Gastroesophageal sphincter (tissue), 3 donors: ENCODE results near the gene TMEM223.

Experiments
- CTCF ChIP-seq, 4 experiments: fragments of 200-600 bp in 2 of 4; fragments of 450-650 bp in 2 of 4; sonication (generic) in 1 of 4; IDR thresholded peaks; one replicate each; pipeline ENCODE4 v1.5.1; 2017 to 2019; ENCODE audit warnings: antibody characterized with exemption in 4 of 4, mild to moderate bottlenecking in 2 of 4, moderate library complexity in 2 of 4
- POLR2A ChIP-seq, 2 donors: fragments of 450-650 bp; IDR thresholded peaks; one replicate each; pipeline ENCODE4 v1.6.1; 2017; ENCODE audit warnings: antibody characterized with exemption in 2 of 2, mild to moderate bottlenecking in 2 of 2, moderate library complexity in 1 of 2
- POLR2AphosphoS5 ChIP-seq: sonication (generic); formaldehyde crosslinking; IDR thresholded peaks from one replicate; pipeline ENCODE4 v1.6.1; 2017; ENCODE audit warnings: antibody characterized with exemption

GRCh38 chr11:62792202-62792575 lies 383 bp upstream of the TMEM223 start:
- TF ChIP-seq CTCF (IDR thresholded peaks at IDR 0.05), result no peak
- TF ChIP-seq POLR2AphosphoS5, result no peak
- TF ChIP-seq POLR2A (IDR thresholded peaks at IDR 0.05), result no peak
